DMS114 treated with DMSO at 0.1 percent for 48 hours (cell line): ENCODE data around the gene NR5A1.

Experiments used
- DNase-seq: peaks from one replicate; lab custom pipeline; 2025; ENCODE audit not compliant: unreplicated experiment; lab: John Stamatoyannopoulos, UW

The NR5A1 gene

DNA sequence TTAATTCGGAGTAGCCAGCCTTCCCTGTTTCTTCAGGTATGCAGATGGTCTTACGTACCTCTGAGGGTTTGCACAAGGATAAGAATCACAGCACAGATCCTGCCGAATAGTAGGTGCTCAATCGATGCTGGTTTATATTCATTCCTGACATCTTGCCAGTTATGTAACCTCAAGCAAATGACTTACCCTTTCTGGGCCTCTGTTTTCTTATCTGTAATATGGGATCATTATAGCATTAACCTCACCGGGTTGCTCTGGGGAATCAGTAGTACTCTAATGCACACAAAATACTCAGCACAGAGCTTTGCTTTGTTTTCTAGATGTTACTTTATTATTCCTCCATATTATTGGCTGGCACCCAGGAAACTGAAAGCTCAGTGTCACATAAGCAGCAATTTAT lies 7.7 kb upstream of the NR5A1 start:
- no peak for DNase-seq

DNA sequence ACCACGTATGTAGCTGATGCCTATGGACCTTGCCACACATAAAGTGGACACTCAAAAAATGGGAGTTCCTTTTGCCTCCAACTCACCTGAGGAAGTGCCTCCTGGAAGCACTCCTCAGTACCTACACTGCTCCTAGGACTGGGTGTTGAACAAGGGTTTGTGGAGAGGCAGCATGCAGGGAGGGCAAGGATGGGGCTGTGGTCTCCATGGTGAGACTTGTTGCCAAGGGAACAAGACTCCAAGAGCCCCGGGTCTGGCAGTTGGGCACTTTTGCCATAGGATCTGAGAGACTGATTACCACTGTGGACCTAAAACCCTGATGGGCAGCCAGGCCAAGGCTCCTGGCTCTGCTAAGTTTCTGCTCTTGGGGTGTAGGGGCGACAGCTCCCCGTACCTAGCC lies 6.9 kb upstream of the NR5A1 start:
- no peak for DNase-seq

DNA sequence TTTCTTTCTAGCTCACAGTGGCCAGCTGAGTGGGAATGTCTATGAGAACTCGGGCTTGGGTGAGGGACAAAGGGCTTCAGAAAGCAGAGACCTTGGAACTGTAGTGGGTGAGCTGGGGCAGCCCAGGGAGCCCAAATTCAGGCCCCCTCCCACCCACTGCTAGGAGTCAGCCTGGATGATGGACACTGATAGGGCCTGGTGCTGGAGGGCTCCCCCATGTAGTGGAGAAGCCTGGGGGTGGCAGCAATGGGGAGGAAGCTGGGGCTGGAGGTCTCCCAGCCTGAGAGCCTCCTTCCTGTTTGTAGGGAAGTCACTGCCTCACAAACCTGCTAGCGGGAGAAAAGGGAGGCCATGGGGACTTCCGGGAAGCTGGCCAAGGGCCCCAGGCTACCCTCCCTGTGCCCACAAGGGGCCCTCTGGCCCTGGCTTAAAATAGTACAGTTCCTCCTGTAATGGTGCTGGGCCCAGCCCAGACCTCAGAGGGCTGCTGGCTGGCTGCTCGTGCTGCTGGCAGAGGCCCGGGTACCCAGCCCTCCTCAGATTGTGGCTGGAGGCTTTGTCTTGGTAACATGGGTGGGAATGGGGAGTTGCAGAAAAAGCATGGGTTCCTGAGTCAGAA lies 6.3 kb upstream of the NR5A1 start:
- DNase-seq = no peak

DNA sequence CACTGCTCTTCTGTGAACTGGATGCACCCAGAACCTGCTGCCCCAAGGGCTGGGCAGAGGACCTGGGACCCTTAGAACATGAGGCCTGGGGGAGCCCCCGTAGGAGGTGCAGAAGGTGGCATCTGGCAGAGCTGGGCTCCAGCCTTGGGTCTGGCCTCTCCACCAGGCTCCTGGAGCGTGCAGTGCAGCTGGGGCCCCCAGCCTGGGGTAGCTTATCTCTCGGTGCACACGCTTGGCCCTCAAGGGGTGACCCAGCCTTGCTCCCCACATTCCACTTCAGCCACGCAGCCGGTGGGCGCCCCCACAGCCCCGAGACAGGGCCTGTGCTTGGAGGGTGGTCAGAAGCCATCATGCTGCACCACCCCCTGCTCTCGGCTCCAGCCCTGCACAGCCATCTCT lies 5.6 kb upstream of the NR5A1 start:
- no peak for DNase-seq

DNA sequence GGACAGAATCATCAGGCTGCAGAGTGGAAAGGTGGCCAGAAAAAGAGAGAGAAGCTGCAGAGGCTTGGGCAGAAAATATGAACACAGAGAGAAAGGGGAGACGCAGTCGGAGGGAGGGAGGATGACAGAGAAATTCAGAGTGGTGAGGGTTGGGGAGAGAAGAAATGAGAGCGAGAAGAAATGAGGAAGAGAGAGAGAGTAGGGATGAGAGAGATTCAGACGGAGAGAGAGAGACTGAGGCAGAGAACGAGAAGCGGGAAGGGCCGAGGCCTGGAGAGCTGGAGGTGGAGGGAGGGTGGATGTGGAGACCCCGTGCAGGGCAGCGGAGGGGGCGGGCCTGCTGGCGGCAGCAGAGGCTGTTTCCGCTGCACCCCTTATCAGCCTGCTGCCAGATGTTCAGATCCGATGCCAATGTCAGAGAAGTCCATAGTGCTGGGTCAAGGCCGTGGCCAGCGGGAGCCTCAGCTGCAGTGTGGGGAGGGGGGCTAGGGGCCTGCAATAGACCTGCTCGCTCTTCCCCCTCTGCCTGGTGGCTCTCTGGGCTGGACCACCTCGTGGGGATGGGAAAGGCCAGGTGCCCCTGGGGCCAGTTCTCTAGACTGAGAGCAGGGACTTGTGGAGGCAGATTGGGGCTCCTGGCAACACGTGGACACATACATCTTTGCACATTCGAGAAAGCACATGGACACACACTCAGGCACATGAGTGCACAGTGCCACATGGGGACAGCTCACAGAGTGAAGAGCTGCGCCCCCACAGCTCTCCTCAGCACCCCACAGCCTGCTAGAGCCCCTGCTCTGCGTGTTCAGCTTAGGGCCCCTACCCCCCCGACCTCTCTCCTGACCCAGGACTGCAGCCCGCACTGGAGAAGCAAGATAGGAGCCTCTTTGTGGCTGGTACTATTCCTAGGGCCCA lies 4.9 kb upstream of the NR5A1 start:
- DNase-seq = no peak

DNA sequence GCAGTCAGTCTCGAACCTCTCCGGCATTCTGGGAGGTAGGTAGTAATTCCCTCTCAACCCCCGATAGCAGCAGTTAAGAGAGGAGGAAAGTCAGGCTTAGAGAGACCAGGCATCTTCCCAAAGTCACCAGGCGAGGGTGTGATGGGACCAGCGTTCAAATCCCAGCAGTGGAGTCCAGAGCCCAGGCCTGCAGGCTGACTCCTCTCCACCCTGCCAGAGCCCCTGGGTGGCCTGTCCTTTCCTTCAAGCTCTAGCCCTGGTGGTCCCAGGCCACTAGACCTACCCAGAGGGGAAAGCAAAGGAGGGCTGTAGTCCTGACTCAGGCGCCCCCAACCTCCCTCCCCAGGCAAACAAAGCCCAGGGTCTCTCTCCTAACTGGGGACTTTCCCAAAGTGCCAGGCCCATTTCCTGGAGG lies 4.2 kb upstream of the NR5A1 start:
- DNase-seq = no peak

DNA sequence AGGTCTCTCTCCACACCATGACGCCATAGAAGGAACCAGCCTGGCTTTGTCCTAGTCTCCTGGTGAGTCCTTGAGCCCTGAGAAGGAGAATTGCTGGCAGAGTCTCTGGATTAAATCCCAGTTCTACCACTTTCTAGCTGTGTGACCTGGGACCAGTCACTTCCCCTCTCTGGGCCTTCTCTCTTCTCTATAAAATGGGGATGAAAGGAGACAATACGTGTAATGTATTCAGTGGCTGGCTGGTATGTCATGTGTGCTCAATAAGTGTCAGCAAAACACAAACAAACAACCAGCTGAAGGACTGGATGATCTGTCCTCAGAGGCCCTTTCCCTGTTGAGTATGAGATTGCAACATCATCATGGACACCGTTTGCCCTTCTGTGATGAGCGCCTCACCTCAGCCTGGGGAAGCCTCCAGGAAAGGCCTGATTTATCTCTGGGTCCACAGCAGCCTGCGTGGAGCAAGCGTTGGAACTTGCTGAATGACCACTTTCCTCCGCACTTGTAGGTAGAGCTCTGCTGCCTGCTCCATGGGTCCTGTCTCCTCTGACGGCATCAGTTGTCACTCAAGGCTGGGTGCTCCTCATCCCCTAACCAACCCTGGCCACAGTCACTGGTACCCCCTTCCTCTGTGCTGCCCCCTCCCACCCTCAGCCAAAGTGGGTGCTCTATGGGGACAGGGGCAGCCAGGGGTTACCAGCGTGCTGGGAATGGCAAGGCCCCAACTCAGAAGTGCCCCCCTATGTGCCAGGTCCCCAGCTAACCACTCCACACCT lies 3.6 kb upstream of the NR5A1 start:
- no peak for DNase-seq

DNA sequence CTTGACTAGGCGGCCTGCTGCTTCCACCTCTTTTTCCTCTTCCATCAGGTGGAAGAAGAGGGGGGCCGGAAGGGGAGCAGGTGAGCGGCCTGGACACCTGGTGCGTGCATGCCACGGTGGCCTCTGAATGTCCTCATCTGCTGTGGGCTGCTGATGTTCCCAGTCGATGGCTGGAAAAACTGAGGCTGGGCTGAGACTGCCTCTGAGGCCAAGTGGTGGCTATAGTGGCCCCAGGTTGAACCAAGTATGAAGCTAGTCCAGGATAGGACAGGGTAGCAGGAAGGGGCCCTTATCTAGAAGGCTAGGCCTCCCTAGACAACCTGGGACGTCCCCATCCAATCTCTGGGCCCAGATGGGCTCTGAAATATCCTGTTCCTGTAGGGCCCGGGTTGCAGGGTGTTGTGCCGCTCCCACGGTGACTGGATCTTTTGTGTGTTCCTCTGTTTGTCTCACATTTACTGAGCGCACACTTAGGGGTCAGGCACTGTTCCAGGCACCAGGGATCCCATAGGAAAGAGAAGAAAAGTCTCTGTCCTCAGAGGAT lies 753 bp upstream of the NR5A1 start:
- DNase-seq = no peak

DNA sequence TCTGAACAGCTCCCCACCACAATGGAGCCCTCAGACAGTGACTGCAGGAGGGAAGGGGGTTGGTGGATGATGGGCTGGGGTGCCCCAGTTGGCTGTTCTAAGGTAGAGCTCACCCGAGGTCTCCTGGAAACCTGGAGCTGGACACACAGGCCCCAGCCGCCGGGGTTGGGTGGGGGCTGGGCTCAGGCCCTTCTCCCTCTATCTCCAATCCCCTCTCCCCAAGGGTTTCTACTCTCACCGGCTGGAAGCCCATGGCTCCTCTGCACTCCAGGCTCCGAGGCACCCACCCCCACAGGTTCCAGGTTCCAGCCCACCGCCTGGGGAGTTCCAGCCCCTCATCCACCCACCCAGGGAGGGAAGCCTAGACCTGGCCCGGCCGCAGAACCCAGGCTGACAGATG lies 766 bp downstream of the NR5A1 start:
- DNase-seq = no peak

DNA sequence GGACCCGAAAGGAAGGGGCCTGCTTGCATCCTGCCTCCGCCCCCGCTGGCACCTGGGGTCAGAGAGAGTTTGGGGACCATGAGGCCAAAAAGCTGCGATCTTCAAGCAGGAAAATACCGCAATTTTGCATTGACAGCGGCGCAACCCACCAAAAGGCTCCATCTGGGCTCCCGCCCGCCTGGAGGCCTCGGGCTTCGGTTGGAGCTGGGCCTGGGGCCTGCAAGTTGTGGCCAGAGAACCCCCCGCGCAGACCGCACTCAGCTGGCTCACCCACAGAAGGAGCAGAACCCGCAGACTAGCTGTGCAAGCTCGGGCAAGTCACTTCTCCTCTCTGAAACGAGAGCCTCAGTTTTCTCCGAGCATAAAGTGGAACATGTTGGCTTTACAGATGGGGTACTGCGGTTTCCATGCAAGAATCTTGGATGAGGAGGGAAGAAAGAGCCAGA lies 1.3 kb downstream of the NR5A1 start:
- DNase-seq = no peak

DNA sequence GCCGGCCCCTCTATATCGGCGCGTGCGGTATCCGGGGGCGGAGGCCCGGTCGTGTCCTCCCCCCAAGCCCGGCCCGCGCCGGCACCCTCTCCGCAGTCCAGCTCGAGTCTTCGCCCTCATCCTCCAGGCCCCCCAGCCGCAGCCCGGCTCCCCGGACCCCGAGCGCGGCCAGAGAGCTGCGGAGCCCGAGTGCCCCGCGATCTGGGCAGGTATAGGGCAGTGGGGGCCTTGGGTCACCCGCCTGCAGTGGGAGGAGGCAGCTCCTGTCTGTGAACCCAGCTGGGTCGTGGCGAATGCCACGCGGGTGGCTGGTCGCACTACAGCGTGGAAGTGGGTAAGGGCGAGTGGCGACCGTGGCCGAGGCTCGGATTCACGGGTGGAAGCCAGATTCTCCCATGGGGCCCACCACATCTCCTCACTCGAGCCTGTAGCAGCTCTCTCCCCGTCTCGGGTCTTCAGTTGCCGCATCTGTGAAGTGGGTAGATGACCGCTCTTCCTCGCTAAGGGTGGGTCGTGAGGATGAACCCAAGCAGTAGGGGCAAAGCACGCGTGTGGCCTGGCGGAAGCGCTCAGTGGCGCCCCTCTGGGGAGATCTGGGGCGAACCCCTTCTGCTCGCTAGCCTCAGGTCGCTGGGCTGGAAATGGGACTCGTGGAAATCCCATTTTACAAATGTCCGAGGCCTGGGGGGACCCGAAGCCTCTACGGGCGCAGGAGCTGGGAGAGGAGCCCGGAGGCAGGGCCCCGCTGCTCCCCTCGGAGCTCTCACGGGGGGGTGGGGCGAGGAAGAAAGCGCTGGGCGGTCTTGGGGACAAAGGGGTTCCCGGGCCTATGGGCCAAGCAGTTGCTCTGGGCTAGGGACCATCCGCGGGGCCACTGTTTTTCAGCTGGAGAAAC lies 1.9 kb downstream of the NR5A1 start:
- DNase-seq = no peak

DNA sequence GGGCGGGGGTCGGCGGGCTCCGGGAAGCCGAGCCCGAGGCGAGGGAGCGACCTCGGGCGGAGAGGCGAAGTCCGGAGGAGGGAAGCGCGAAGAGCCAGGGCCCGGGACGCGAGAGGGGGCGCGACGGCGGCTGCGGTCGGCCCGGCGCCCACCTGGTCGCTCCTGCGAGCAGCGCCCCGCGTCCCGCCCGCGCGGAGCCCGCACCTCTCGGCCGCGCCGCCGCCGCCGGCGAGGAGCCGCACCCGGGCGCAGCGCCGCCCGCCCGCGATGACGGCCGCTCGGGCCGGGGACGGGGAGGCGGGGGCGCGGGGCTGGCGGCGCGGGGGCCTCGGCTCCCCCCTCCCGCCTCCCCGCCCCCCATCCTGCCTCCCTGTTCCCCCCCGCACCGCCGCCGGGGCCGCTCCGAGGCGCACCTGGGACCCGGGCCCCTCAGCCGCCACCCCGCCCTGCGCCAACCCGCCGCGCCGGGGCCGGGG lies 2.6 kb downstream of the NR5A1 start:
- no peak for DNase-seq

DNA sequence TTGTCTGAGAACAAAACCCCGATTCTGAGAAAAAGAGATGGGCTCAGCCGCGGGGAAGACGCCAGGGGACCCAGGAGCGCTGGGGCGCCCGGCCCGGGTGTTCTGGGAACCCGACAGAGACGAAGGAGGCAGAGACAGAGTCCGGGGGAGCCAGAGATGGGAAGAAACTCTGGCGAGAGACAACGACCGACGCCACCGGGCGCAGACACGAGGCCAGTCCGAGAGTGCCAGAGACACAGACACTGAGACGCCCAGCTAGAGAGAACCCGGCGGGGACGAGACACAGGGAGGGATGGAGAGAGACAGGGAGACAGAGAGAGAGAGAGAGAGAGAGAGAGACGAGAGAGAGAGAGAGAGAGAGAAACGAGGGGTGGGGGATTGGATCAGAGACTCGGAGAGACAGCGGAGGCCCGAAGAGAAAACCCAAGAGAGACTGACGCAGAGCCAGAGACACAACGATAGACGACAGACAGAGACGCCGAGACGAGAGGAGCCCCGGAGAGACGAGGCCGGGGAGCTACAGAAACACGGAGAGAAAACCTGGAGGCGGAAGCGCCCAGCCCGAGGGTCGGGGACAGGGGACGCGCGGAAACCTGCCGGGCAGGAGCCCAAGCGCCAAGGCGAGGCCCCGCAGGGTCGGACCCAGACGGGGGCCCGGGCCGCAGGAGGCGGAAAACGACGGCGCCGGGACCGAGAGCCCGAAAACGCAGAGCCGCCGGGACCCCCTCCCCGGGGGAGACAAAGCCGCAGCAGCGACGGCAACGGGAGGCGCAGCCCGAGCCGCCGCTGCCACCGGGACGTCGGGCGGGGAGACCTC lies 3.3 kb downstream of the NR5A1 start:
- no peak for DNase-seq

DNA sequence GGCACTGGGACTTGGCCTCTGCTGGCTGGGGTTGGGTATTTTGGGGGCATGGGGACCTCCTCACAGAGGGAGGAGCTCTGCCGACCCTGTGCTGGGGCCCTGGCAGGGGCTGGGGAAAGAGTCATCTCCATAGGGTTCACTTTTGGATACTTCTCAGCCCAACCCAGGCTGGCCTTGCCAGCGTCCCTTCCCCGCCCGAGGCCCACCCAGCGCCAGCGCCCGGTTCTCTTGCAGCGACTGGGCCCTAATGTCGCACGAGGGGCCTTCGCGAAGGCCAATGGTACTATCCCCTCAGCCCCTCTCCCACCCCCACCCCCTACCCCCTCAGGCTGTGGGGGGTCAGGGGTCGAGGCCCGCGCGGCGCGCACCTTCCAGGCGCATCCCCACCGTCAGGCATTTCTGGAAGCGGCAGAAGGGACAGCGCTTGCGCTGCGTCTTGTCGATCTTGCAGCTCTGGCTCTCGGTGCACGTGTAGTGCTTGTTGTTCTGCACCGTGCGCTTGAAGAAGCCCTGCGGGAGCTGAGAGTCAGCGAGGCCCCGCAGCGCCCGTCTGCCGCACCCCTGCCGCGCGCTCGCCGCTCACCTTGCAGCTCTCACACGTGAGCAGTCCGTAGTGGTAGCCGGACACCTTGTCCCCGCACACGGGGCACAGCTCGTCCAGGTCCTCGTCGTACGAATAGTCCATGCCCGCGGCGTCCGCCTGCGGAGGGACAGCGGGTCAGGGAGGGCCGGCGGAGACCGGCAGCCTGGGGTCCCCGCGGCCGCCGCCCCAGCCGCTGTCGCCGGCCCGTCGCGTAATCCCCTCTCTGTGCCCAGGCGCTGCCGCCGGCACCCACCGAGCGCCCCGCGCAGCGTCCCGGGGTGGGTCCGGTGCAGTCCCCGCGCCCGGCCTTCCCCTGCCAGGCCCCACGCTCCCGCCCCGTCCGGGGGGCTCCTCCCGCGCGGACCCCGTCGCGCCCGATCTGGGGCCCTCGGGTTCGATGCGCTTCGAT lies 4.2 kb downstream of the NR5A1 start:
- no peak for DNase-seq

DNA sequence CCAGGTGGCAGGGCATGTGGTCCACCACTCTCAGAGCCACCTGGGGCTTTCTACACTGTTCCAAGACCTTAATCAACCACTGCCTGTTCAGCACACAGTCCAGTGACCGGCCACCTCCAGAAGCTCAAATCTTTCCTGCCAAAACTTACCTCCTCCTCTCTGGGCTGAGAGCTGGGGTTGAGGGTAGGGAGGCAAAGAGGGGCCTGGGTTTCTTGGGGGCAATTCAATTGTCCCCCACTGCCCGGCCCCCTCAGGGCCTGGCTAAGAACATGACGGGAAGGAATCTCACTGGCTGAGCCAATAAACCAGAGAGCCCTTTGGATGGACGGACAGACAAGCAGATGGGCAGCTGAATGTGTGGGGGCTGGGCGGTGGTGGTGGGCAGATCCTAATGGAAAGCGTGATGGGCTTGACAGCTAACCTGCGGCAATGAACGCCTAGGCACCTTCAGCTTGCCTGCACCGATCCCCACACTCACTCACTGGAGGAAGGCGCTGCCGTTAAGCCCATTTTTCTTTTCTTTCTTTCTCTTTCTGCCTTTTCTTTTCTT lies 5.4 kb downstream of the NR5A1 start:
- DNase-seq = no peak

DNA sequence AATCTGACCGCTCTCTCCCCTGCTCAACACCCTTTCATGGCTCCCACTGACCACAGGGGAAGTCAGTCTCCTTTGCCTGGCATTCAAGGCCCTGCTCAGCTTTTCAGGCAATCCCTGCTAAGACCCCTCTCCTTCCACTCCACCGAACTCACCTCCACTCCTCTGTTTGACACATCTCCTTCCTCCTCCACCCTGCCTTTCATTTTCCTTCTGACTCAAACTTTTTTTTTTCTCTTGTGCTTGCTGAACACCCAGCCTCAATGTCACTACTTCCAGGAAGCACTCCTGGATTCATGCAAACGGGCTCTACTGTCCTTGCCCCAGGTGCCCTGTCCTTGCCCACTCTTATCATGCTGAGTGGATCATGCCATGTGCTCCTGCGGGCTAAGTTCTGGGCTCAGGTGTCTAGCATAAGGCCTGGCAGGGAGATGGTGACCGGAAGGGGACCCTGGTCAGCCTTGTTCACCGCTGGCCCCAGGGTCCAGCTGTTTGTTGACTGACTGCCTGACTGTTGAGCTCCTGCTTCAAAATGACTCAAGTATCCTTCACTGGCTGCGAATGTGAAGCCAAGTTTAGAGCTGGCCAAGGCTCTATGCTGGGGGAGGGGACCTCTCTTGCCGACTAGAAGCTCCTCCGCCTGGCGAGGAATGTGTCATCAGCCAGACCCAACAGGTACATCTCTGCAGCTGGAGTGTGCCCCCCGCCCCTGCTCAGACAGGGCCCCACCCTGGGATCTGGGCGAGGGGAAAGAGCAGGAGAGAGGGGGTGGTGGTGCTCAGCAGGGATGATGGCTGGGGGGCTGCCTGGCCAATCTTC lies 6.2 kb downstream of the NR5A1 start:
- no peak for DNase-seq
